ENCODE measurements around the gene RASGRP2. TPM values are rescaled to one million over a fixed set of nuclear protein-coding genes. Genes with fewer than 3 reads are reported as not detected.

The RASGRP2 gene
- total RNA-seq, 1 donor from 2014 or later, result 39.7 TPM

- ATAC-seq (peak; percentile 2), DNase-seq (ENCODE audit: low spot score) (peak; percentile 66)
- intact Hi-C loops (cut with DNase I), result no loop called here
Observed at GRCh38 chr11:64759131-64759721, 15.3 kb upstream of the RASGRP2 start.

GRCh38 chr11:64758330-64759079 is 14.6 kb upstream of the RASGRP2 start:
- intact Hi-C loops (cut with DNase I), result no loop called here
- DNase-seq (ENCODE audit: low spot score), result peak; percentile 60
- ATAC-seq, result no peak

- ATAC-seq, result no peak
- intact Hi-C loops (cut with DNase I), result no loop called here
- DNase-seq (ENCODE audit: low spot score), result peak; percentile 53
Observed at GRCh38 chr11:64757549-64758329, 13.8 kb upstream of the RASGRP2 start.

DNA sequence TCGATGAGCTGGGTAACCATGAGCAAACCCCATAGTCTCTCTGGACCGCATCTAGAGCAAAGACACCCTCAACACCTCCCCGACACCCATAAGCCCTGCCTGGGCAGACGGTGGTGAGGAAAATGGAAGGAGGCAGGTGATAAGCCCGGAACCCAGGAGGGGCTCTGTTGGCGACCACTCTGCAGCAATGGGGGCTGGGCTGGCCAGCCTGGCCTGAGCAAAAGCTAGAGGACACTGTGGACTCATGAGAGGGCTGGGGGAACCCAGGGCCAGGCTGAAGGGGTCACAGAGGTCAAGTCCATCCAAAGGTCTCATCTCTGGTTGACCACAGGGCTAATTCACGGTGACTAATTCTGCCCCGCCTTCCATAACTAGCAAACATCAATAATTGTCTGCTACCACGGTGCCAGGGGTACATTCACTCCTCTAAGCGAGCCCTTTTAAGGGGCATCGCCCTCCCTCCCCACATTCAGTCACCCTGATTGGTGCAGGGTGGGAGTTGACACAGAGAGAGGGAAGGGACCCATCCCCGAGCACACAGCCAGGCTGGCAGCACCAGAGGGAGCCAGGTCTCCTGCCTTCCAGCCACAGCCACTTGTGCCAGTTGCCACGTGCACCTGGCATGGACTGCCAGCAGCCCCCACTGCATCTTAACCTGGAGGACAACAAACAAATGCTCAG is 11.9 kb upstream of the RASGRP2 start:
- intact Hi-C loops (cut with DNase I), result no loop called here
- ATAC-seq, result no peak
- peak; percentile 52 for DNase-seq (ENCODE audit: low spot score)

DNA sequence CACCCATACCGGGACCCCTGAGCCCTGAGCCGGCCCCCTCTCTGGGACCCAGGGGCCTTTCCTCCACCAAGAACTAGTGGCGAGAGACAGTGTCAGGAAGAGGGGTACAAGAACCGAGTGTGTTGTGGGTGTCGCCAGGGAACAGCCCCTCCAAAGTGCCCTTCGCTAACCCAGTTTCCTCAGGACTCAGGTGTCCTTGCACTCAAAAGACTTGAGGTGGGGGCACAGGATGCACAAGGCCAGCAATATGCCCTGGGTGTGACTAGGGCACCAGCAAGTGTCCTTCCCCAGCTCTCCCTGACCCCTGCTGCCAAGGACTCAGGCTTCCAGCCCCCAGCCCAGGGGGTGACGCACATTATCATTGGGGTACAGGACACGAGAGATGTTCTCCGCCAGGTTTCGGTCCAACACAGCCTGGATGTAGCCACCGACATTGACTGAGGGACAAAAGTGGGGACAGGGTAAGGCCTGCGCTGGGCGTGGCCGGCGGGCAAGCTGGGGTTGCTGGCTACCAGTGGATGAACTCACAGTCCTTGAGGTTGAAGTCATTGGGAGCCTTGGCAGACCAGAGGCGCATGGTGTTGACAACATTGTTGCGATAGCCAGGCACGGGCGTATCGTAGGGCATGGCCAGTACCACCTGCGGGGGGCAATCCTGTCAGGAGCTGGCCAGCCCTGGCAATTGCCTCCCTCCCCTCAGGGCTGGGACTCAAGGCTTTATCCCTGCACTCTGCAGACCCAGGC is 11.1 kb upstream of the RASGRP2 start:
- ATAC-seq (no peak), DNase-seq (ENCODE audit: low spot score) (peak; percentile 49)
- intact Hi-C loops (cut with DNase I), result no loop called here

DNA sequence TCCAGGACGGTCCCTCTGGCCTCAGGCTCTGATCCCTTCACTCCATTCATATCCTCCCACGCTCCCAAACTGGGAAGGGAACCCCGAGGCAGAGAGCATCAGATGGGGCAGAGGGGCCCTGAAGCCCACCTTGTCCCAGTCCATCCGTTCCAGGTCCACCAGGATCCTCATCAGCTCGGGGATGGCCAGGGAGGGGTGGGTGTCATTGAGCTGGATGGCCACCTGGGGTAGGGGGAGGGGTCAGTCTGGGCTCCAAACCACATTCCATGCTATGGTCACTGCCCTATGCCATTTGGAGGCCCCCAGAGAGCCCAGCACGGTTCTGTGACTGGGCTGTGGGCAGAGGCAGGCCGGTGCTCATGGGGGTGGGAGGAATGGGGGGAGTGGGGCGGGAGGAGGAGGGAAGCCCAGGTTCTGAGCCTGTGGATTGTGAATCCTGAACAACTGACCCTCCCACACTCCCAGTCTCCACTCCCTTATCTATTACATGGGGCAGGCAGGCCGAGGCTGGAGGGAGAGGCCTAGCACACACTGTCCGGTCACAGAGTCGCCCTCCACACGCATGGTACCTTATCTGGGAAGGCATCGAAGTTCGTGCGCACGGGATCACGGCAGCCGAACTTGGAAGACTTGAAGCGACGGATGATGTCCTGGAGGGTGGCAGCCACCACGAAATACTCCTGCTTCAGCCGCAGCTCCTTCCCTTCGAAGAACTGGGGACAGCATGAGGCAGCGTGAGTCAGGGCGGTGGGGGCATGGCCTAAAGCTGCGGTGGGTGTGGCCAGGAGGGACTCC is 10.4 kb upstream of the RASGRP2 start:
- intact Hi-C loops (cut with DNase I), result no loop called here
- DNase-seq (ENCODE audit: low spot score) (peak; percentile 51), ATAC-seq (no peak)

DNA sequence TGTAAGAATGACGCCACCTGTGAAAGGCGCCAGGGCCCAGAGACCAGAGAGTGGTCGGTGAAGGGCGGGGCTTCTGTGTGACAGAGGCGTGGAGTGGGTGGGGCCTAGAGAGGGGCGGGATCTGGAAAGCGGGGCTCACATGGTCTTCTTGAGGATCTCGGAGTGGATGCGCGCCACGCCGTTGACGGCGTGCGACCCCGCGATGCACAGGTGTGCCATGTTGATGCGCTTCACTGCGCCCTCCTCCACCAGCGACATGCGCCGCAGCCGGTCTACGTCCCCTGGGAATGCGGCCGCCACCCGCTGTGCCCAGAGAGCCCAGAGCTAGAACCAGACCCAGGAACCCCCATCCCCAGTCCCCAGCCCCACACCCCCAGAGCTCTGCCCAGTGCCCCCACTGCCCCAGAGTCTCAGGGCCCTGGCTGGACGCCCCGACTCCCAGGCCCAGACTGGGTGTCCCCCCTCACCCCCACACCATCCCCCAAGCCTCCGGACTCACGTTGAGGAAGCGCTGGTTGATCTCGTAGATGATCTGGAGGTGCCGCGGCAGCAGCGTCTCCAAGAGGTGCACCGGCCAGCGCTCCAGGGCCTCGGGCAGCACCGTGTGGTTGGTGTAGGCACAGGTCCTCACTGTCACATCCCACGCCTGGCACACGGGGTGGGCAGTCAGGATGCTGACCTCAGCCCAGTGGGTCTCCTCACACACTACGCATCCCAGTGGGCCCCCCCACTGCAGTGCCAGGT is 9.6 kb upstream of the RASGRP2 start:
- DNase-seq (ENCODE audit: low spot score), result peak; percentile 59
- ATAC-seq, result no peak
- intact Hi-C loops (cut with DNase I), result no loop called here

- DNase-seq (ENCODE audit: low spot score) (peak; percentile 34), ATAC-seq (no peak)
- intact Hi-C loops (cut with DNase I), result no loop called here
Observed at GRCh38 chr11:64753019-64753379, 9.1 kb upstream of the RASGRP2 start.

DNA sequence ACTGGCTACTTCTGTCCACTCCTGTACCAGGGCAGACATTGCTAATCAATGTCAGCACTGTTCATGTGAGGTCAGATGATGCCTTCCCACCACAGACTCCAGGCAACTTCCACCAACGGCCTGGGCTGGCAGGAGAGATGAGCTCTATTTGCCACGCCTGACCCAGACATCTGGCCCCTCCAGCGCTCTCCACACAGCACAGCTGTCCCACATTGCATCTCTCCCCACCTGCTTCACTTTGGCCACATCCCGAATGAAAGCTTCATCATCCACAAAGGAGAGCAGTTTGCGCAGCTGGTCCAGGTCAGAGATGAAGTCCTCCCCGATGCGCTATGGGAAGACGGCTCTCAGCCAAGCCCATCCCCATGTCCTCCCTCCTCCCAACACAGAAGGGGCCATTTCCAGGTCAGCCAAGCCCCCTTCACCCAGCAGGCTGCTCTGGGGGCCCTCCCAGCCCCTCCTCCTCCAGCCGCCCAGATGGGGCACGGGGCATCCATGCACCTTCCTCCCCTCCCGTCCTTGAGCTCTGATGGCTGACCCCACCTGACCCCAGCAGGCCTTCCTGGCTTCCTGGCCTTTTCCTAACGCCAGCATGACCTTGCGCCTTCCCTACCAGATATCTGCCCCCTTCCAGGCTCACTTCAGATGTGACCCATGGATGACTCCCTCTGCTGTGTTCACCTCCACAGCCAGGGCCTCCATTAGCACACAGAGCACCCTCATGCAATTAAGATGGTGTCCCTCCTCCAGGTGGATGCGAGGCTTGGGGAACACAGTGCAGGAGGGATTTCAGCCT is 8.4 kb upstream of the RASGRP2 start:
- ATAC-seq (no peak), DNase-seq (ENCODE audit: low spot score) (peak; percentile 43)
- intact Hi-C loops (cut with DNase I), result no loop called here

GRCh38 chr11:64751580-64751979 is 7.6 kb upstream of the RASGRP2 start:
- ATAC-seq (no peak), DNase-seq (ENCODE audit: low spot score) (no peak)
- intact Hi-C loops (cut with DNase I), result no loop called here

- intact Hi-C loops (cut with DNase I), result no loop called here
- no peak for DNase-seq (ENCODE audit: low spot score)
- ATAC-seq, result no peak
Observed at GRCh38 chr11:64751136-64751535, 7.2 kb upstream of the RASGRP2 start.

GRCh38 chr11:64750361-64751054 is 6.6 kb upstream of the RASGRP2 start:
- no peak for DNase-seq (ENCODE audit: low spot score)
- ATAC-seq, result no peak
- intact Hi-C loops (cut with DNase I), result no loop called here

DNA sequence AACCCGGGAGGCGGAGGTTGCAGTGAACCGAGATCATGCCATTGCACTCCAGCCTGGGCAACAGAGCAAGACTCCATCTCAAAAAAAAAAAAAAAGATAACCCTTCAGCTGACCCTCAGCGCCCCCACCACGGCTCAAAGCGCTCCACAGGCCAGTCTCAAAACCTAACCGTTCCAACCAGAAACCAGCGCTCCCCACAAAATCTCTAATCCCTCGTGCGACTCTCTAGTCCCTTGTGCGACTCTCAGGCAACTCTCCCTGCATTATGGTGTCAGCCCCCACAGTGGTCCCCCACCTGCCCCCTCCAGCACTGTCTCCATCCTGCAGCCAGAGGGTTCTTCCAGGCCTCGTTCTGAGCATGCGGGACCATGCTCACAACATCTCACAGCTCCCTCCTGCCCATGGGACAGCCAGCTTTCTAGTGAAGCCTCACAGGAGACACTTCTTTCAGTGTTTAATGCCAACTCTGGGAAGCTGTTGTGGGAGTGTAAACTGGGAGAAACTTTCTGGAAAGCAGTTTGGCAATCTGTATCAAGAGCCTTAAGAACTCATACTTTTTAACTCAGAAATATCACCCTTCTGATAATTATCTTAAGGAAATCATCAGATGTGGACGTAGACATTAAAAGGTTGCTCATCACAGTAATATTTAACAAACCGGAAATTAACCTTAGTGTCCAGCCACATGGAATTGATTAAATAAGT is 4.2 kb upstream of the RASGRP2 start:
- intact Hi-C loops (cut with DNase I), result loop anchor here (5.0 kb wide), 1 partner anchor 1456 kb away; no protein-coding TSS in a partner anchor
- ATAC-seq (no peak), DNase-seq (ENCODE audit: low spot score) (no peak)

- no peak for DNase-seq (ENCODE audit: low spot score)
- ATAC-seq, result no peak
- intact Hi-C loops (cut with DNase I), result loop anchor here (5.0 kb wide), 1 partner anchor 1454 kb away; no protein-coding TSS in a partner anchor
Observed at GRCh38 chr11:64746486-64746885, 2.5 kb upstream of the RASGRP2 start.
